Lower lobe of right lung (tissue), 2 donors: ENCODE measurements around the gene FBXO9. TPM values are rescaled to one million over a fixed set of nuclear protein-coding genes. Genes with fewer than 3 reads are reported as not detected.

Source experiments
- ATAC-seq, 2 donors: fragments of 200-7000 bp; cut with Tn5 transposase; one replicate each; pipeline ENCODE4 v1.9.1; 2020 to 2022; ENCODE audit warnings: mild to moderate bottlenecking in 2 of 2, moderate library complexity in 2 of 2
- DNase-seq: peaks from one replicate; pipeline ENCODE4 v3.0.0-alpha.2; 2020
- H3K27ac ChIP-seq: fragments of 200-600 bp; one replicate; pipeline ENCODE4 v1.8.0; 2022
- H3K27me3 ChIP-seq: fragments of 200-600 bp; one replicate; pipeline ENCODE4 v1.8.0; 2022; ENCODE audit warnings: low read depth
- H3K36me3 ChIP-seq: fragments of 200-600 bp; one replicate; pipeline ENCODE4 v1.8.0; 2022; ENCODE audit warnings: mild to moderate bottlenecking
- H3K4me1 ChIP-seq: fragments of 200-600 bp; one replicate; pipeline ENCODE4 v1.8.0; 2022
- H3K4me3 ChIP-seq: fragments of 200-600 bp; one replicate; pipeline ENCODE4 v1.8.0; 2022; ENCODE audit warnings: mild to moderate bottlenecking
- H3K9me3 ChIP-seq: fragments of 200-600 bp; one replicate; pipeline ENCODE4 v1.8.0; 2022
- intact Hi-C: fragments of 100-400 bp; cut with DNase I; formaldehyde crosslinking; loops from one replicate; pipeline ENCODE4 v1.11.0; 2022
- long read RNA-seq: library from polyadenylated mRNA; unstranded; transcript quantifications from one replicate; pipeline ENCODE4 v2.0.0, GENCODE V29; 2021
- total RNA-seq: library from RNA; stranded (reverse); fragmentation: NEBNext Ultra II Directional; extraction: Animal tissue kit (Norgen Biotek cat#: 25700); gene quantifications from one replicate; pipeline ENCODE4 v1.2.1, GENCODE V29; 2021
- TF ChIP-seq, protein P1 (sequence below): fragments of 200-600 bp; IDR thresholded peaks from one replicate; pipeline ENCODE4 v1.8.0; 2022; ENCODE audit warnings: antibody characterized with exemption, mild to moderate bottlenecking
- donor health status: DM: no; HTN: yes; CAD: no; lungs with severe emphysema.

FBXO9 gene
- total RNA-seq: 112 TPM
- long read RNA-seq, transcript FBXO9-202 (13 exons, 3,418 nt): major isoform, 88 of 147 reads
- long read RNA-seq, partial matches to known transcripts: 21 of 147 reads
- long read RNA-seq, other reads (novel, unspliced or antisense): 38 of 147 reads

- Histone ChIP-seq H3K36me3 (no peaks in the 10 kb centered on the region), H3K4me3 (peak within 1 kb of the TSS; percentile 83), H3K27me3 (no peaks in the 10 kb centered on the region), H3K4me1 (peaks cover 42% of the 10 kb centered on the region), H3K9me3 (no peaks in the 10 kb centered on the region), H3K27ac (peak within 1 kb of the TSS; percentile 90)
- DNase-seq (peak; percentile 79), ATAC-seq (peak; percentile 86 to 87)
- intact Hi-C loops: no loop called here
- TF ChIP-seq, protein P1, sequence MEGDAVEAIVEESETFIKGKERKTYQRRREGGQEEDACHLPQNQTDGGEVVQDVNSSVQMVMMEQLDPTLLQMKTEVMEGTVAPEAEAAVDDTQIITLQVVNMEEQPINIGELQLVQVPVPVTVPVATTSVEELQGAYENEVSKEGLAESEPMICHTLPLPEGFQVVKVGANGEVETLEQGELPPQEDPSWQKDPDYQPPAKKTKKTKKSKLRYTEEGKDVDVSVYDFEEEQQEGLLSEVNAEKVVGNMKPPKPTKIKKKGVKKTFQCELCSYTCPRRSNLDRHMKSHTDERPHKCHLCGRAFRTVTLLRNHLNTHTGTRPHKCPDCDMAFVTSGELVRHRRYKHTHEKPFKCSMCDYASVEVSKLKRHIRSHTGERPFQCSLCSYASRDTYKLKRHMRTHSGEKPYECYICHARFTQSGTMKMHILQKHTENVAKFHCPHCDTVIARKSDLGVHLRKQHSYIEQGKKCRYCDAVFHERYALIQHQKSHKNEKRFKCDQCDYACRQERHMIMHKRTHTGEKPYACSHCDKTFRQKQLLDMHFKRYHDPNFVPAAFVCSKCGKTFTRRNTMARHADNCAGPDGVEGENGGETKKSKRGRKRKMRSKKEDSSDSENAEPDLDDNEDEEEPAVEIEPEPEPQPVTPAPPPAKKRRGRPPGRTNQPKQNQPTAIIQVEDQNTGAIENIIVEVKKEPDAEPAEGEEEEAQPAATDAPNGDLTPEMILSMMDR: no peak
These were observed at the start of gene FBXO9 for GRCh38 chr6:53065266-53066076. FBXO9 (plus strand) TSS chr6:53065404; CDS start chr6:53065790, 386 bp downstream.

DNA sequence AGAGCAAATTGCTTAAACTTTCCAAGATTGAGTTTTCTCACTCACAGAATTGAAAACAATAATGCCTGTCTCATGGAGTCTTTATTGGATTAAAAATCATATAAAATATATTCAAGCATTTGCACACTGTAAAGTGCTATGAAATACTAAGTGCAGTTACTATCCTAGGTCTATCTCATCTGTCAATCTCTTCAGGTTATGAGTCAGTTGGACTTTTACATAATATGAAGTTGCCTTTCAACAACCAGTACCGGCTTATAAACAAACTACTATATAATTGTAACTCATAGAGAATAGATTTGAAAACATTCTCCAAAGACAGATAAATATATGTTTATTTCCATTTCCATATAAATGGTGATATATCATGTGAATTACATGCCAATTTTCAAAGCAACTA is 49.7 kb upstream of the FBXO9 start:
- H3K4me1 ChIP-seq: peaks cover 9% of the 10 kb centered on the region
- no peaks in the 10 kb centered on the region for H3K9me3 ChIP-seq
- no peak overlapping the region for H3K4me3 ChIP-seq
- intact Hi-C loops: no loop called here
- H3K27me3 ChIP-seq: no peaks in the 10 kb centered on the region
- H3K36me3 ChIP-seq: peaks cover 95% of the 10 kb centered on the region
- DNase-seq: no peak
- TF ChIP-seq, protein P1: no peak
- no peak for ATAC-seq
- no peak overlapping the region for H3K27ac ChIP-seq

- Histone ChIP-seq H3K27ac (no peak overlapping the region), H3K9me3 (no peaks in the 10 kb centered on the region), H3K27me3 (no peaks in the 10 kb centered on the region), H3K4me1 (peaks cover 9% of the 10 kb centered on the region), H3K36me3 (peaks cover 65% of the 10 kb centered on the region), H3K4me3 (no peak overlapping the region)
- ATAC-seq (no peak), DNase-seq (no peak)
- intact Hi-C loops: no loop called here
- TF ChIP-seq, protein P1: no peak
These were observed 46.8 kb upstream of the FBXO9 start for GRCh38 chr6:53018446-53018845.

GRCh38 chr6:53020005-53020744 is 45.0 kb upstream of the FBXO9 start:
- intact Hi-C loops: no loop called here
- DNase-seq (no peak), ATAC-seq (no peak)
- H3K27me3 ChIP-seq: no peaks in the 10 kb centered on the region
- no peak overlapping the region for H3K27ac ChIP-seq
- H3K4me1 ChIP-seq: no peaks in the 10 kb centered on the region
- H3K4me3 ChIP-seq: no peak overlapping the region
- H3K9me3 ChIP-seq: no peaks in the 10 kb centered on the region
- H3K36me3 ChIP-seq: peaks cover 52% of the 10 kb centered on the region
- TF ChIP-seq, protein P1: no peak

DNA sequence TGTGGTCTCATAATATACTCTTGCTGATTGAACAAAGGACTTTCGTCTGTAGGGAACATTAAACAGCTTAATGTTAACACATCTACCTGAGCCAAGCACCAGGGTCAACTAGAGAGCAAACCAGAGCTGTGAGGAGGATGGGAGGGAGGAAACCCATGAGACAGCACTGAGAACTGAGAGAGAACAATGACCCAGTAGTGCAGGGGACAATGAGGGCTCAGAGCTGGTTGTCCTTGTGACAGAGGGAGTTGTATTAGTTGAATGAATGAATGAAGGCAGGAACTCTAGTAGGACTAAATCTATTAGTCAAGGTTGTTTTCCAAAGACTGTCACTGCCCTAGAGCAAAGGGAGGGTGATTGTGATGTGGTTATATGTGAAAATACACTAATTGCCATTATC is 41.9 kb upstream of the FBXO9 start:
- H3K4me3 ChIP-seq: no peak overlapping the region
- ATAC-seq: no peak
- no peak overlapping the region for H3K27ac ChIP-seq
- H3K27me3 ChIP-seq: no peaks in the 10 kb centered on the region
- intact Hi-C loops: no loop called here
- H3K9me3 ChIP-seq: no peaks in the 10 kb centered on the region
- peaks cover 48% of the 10 kb centered on the region for H3K36me3 ChIP-seq
- H3K4me1 ChIP-seq: no peaks in the 10 kb centered on the region
- TF ChIP-seq, protein P1: no peak
- DNase-seq: no peak
